Measurements from ENCODE around the gene GRIK5. TPM values are rescaled to one million over a fixed set of nuclear protein-coding genes. Genes with fewer than 3 reads are reported as not detected.
"Not testable (repeated sequence)": the region's sequence is repeated elsewhere in the genome, so short reads cannot be mapped to it uniquely, and the experiment has no call there.

Gene GRIK5, protein sequence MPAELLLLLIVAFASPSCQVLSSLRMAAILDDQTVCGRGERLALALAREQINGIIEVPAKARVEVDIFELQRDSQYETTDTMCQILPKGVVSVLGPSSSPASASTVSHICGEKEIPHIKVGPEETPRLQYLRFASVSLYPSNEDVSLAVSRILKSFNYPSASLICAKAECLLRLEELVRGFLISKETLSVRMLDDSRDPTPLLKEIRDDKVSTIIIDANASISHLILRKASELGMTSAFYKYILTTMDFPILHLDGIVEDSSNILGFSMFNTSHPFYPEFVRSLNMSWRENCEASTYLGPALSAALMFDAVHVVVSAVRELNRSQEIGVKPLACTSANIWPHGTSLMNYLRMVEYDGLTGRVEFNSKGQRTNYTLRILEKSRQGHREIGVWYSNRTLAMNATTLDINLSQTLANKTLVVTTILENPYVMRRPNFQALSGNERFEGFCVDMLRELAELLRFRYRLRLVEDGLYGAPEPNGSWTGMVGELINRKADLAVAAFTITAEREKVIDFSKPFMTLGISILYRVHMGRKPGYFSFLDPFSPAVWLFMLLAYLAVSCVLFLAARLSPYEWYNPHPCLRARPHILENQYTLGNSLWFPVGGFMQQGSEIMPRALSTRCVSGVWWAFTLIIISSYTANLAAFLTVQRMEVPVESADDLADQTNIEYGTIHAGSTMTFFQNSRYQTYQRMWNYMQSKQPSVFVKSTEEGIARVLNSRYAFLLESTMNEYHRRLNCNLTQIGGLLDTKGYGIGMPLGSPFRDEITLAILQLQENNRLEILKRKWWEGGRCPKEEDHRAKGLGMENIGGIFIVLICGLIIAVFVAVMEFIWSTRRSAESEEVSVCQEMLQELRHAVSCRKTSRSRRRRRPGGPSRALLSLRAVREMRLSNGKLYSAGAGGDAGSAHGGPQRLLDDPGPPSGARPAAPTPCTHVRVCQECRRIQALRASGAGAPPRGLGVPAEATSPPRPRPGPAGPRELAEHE
- total RNA-seq = 2.0 and 2.9 TPM in 2 replicates

DNA sequence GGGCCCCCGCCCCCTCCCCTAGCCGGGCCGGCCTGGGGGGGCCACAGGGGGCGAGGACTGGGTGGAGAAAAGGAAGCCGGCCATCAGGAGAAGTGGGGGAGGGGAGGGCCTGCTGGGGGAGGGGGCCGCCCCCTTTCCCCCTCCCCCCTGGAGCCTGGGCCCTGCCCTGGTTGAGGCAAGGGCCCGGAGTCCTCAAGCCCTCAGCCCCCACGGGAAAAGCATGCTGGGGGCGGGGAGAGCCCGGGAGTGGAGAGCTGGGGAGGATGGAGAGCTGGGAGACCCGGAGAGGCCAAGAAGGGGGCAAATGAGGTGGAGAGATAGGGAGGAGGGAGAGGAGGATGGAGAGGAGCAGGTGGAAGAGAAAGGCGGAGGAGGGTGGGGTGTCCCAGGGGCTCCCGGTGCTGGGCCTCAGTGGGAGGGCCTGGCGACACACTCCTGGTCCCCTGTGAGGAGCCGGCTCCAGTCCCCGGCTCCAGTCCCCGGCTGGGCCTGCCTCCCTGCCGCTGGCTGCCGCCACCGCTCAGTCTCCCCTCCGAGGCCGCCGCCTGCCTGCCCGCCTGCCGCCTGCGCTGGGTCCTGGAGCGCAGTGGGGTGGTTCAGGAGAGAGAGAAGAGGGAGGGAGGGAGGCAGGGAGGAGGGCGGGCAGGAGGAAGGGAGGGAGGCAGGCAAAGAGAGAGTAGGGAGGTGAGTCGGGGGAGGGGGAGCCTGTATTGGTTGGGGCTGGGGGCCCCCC lies at the start of gene GRIK5:
Gene GRIK5, minus strand, starts transcription at position 588 of the 733 bp plus-strand sequence. CDS start 4,436 bp downstream, outside the sequence.
- intact Hi-C loops (cut with micrococcal nuclease) = no loop called here

DNA sequence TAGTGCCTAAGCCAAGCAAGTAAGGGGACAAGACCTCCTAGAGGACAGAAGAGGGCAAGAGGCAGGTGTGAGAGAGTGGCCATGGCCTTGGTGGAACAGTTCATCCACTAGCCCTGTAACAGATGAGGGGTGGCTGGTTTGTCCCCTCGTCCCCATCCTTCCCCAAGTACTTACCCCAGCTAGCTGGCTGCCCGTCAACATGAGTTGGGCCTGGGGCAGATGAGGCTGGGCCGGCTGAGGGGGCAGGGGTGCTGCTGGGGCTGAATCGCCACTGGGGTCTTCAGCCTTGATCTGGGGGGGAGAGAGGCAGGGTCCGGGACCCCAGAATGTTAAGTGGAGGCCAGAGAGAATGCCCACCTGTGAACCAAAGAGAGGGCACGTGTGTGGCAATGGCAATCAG lies 47.1 kb upstream of the GRIK5 start:
- intact Hi-C loops (cut with micrococcal nuclease) = no loop called here

DNA sequence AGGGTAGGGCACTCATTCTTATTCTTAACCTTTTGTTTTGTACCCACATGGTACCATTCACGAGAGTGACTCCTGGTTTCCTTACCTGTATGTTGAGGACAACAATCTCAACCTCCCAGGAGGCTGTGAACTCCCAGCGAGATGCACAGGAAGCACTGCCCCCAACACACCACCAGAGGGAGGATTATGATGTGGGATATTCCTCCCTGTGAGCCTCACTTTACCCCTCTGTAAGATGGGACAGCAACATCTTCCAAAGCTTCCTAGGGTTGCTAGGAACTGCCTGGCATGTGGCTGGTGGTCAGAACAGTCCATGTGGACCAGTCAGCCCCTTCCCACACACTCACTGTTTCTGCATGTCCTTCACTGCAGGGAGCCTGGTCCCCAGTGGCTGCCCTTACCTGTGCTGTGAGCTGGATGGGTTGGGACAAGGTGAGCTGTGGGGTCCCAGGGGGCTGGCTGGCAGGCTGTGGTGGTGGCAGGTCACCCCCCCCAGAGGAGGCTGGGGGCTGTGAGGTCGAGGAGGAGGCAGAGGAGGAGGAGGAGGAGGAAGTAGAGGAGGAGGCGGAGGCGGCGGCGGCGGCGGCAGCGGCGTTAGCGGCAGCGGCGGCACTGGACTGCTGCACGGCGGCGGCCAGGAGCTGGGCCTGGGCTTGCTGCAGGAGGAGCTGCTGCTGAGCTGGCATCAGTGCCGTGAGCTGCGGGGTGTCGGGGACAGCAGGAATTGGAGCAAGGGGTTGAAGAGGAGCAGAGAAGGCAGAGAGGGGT lies 46.5 kb upstream of the GRIK5 start:
- intact Hi-C loops (cut with micrococcal nuclease) = no loop called here

DNA sequence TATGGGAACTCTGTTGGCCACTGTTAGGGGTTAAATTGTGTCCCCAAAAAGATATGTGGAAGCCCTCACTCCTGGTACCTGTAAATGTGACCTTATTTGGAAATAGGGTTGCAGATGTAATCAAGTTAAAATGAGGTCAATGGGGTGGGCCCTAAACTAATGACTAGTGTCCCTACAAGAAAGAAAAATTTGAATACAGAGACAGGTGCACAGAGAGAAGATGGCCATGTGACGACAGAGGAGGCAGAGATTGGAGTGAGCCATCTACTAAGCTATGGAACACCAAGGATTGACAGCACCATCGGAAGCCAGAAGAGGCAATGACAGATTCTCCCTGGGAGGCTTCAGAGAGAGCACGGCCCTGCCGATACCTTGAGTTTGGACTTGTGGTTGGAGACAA lies 45.7 kb upstream of the GRIK5 start:
- intact Hi-C loops (cut with micrococcal nuclease) = no loop called here

DNA sequence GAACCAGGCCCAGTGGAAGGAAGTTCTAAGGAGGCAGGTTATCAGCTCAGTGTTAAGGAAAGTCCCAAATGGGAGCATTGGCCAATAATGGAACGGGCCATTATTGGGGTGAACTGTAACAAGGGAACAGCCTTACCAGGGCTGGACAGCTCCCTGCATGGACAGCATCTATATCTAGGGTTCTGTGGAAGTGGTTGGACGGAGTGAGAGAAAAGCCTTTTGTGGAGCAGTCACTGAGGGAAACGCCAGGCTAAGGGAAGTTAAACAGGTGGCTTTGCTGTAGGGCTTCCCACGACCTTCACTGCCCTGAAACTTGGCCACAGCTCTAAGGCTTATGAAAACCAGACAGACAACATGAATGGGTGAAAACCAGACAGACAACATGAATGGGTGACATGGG lies 45.2 kb upstream of the GRIK5 start:
- intact Hi-C loops (cut with micrococcal nuclease) = no loop called here

DNA sequence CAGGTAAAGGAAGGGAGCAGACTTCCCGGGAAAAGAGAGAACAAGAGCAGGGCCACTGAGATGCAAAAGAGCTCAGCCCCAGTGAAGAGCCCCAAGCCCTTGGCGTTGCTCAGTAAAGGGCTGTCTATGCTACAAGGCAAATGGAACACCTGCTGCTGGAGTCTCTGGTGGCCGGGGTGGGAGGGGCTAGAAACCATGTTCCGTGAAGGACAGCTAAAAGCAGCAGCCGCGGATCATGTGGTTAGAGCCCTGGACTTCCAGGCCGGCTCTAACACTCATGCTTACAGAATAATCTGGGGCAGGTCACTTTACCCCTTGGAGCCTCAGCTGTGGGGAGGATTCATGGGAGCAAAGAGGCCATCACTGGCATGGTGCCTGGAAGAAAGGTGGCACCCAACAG lies 44.4 kb upstream of the GRIK5 start:
- intact Hi-C loops (cut with micrococcal nuclease) = no loop called here

DNA sequence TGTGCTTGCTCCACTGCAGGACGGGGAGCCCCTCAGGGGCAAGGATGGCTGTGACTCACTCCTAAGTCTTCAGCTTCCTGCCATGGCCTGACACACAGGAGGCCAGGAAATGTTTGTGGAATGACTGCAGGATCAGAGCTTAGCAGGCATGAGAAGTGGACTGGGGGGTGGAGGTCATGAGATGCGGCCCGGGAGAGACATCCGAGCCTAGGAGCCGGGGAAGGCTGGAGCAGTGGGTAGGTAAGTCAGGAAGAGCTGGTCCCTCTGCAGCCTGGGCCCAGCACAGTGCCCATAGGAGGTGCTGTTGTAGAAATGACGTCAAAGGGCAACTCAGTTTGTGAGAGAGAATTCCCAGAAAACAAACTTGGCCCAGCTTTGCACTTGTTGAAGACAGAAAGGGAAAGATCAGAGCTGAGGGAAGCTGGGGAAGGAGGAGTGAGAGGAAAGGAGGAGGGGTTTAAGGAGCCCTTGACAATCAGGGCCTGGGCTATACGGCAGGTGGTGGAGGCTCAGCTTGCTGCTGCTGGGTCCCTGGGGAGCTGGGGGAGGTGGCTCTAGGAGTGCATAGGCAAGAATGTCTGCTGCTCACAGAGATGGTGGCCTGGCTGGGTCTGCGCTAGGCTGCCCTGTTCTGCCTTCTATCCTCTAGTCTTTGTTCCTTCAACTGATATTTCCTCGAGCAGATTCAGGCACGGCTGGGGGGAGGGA lies 43.8 kb upstream of the GRIK5 start:
- intact Hi-C loops (cut with micrococcal nuclease) = no loop called here

DNA sequence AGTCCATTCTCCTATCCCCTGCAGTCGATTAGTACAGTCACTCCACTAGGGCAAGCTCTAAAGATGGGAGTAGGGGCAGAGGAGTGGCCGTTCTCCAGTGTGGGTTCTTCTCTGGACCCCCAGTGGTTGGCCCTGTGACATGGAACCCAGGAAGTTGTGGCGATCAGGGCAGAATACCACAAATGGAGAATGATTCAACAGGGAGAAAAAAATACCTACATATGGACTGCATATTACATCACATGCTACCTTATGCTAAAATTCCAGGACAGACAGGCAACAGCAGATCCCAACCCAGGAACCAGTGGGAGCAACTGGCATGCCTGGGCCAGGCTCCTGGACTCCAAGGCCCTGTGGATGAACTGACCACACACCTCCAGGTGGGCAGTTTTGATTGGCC lies 41.8 kb upstream of the GRIK5 start:
- intact Hi-C loops (cut with micrococcal nuclease) = no loop called here

DNA sequence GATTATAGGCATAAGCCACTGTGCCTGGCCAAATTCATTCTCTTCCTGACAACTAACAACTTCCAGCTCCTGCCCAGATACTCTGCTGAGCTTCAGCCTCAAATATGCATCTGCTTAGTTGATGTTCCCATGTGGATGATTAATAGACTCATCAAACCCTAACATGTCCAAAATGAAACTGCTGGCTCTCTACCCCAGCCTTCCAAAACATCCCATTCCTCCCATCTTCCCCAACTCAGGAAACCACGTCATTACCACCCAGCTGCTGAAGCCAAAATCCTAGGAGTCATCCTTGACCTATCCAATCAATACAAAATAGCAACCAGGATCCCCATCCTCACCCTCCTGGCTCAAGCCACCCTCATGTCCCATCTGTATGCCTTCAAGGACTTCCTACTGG lies 41.4 kb upstream of the GRIK5 start:
- intact Hi-C loops (cut with micrococcal nuclease) = no loop called here

DNA sequence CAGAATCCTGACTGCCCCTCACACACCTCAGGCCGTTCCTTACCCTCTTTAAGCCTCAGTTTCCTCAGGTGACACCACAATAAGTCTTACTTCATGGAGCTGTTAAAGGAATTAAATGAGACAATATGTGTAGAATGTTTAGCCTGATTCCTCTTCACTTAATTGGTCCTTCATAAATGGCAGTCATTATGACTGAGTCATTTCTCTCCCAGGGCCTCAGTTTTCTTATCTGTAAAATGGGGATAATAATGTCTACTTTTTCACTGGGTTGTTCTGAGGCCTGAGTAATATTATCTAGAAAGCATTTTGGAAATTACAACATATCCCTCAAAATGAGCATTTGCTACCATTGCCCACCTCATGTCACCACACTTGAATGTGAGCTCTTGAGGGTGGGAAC lies 40.7 kb upstream of the GRIK5 start:
- intact Hi-C loops (cut with micrococcal nuclease) = no loop called here

DNA sequence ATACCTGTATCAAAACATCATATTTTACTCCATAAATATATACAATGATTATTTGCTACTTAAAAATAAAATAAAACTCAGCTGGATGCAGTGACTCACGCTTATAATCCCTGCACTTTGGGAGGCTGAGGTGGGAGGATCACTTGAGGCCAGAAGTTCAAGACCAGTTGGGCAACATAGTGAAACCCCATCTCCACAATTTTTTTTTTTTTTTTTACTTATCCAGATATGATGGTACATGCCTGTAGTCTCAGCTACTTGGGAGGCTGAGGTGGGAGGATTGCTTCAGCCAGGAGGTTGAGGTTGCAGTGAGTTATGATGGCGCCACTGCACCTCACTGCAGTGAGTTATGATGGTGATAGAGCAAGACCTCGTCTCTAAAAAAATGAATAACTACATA lies 39.9 kb upstream of the GRIK5 start:
- intact Hi-C loops (cut with micrococcal nuclease) = loop anchor here (2.0 to 5.0 kb wide), 2 partner anchors 169 to 312 kb away; no protein-coding TSS in a partner anchor

DNA sequence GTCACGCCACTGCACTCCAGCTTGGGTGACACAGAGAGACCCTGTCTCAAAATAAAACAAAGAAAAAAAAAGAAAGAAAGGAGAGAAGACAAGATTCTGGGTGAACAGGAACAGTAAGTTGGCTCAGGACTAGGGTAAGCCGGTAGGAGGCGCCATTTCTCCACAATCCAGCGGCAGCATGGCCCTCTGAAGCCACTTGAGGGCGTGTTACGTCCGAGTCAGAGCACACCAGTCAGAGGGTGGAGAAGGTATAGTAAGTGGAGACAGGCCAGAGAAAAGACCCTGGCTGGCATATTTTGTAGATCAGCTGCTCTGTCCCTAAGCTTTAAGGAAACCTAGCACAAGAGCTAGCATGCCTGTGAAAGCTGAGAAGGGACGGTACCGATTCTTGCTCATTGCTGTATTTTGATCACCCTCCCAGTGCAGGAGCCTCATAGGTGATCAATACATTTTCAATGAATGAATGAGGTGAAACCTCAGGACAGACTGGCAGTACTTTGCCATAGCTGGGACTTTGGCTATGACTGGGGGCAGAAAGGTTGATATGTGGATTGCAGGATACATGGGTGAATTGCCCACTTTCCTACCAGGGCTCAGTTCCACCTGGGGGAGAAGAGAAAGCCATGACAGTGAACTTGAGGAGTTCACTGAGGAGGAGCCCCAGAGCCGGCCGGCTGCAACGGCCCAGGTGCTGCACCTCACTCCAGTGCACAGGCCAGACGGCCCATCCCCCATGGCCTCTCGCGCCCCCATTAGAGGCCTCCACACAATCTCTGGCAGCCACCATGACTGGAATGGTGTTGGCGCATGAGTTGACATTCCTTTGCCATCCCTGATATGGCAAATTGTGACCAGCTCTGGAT lies 38.8 kb upstream of the GRIK5 start:
- intact Hi-C loops (cut with micrococcal nuclease) = loop anchor here (1.0 to 5.0 kb wide), 7 partner anchors 25 to 314 kb away; partner anchors contain the start of genes GSK3A and MEGF8

DNA sequence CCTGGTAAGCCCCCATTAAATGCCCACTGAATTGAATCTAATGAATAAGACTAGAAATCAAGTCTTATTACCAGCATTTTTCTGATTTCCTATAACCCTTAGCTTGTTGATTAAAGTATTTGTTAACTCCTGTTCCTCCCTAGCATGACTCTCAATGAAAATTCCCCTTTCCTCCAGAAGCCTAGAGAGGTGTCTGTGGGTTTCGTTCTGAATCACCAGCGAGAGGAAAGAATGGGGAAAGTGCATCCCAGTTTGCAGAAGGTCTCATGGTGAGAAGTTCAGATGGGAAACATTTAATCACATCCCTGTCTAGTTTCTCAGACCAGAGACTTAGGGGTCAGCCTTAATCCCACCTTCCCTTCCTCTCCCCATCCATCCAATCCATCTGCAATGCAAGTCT lies 35.4 kb upstream of the GRIK5 start:
- intact Hi-C loops (cut with micrococcal nuclease) = loop anchor here (5.0 kb wide), 1 partner anchor 317 kb away; no protein-coding TSS in a partner anchor

DNA sequence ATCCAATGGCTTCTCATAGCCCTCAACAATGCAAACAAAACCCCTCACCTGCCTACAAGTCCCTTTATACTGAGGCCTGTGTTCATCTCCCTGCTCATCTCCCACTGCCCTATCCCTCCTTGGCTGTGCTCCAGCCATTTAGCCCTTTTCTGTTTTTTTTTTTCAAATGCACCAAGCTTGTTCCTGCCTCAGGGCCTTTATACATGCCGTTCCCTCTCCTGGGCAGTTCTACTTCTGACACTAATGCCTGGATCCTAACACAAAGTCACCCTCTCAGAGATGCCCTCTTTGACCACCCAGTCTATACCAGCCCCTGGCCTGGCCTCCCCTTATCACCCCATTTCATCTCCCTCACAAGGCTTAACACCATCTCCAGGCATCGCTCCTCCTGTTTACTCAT lies 32.9 kb upstream of the GRIK5 start:
- intact Hi-C loops (cut with micrococcal nuclease) = no loop called here

DNA sequence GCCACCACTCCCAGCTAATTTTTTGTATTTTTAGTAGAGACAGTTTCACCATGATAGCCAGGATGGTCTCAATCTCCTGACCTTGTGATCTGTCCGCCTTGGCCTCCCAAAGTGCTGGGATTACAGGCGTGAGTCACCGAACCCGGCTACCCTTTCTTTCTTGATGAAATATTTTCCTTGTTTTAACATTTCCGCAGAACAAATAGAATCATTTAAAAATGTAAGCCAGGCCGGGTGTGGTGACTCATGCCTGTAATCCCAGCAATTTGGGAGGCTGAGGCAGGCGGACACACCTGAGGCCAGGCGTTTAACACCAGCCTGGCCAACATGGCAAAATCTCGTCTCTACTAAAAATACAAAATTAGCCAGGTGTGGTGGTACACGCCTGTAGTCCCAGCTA lies 30.2 kb upstream of the GRIK5 start:
- intact Hi-C loops (cut with micrococcal nuclease) = not testable (repeated sequence)

DNA sequence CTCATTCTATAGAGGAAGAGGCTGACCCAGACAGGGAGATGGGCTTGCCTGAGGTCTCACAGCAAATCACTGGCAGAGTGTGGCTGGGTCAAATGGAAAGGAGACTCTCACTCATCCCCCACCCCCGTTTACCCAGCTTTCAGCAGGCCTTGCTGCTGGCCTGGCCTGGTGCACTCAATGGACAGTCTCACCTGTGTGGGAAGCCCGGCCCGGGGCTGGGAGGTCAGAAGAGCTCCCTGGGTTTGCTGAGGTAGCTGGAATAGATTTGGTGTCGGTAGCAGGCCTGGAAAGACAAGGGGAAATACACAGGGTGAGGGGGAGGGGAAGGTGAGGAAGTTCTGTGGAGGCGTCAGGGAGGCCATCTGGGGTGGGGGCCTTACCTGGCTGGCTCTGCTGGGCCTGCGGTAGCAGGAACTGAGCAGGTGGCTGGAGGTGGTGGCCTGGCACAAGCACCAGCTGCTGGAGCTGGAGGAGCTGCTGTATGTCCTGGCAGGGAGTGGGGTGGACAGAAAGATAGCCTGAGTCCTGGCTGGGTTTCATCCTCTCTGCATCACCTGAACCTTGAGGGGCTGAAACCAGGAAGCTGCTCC lies 29.4 kb upstream of the GRIK5 start:
- intact Hi-C loops (cut with micrococcal nuclease) = no loop called here

DNA sequence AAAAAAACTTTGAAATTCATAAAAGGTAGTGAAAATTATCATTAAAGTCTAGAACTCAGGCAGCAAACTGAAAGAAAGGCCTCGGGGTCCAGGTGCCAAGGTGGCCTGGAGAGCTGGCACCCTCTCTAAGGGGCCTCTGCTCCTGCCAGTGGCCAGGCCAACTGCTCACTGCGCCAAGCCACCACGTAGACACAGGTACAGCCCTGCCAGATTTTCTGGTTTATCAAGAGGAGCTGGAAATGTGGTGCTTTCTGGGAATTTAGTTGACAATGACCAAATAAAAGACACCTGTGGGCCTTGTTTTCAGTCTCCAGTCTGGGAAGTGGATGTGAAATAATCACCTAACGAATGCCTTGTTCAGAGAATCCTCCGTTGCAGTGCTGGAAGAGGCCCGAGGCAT lies 28.8 kb upstream of the GRIK5 start:
- intact Hi-C loops (cut with micrococcal nuclease) = no loop called here

DNA sequence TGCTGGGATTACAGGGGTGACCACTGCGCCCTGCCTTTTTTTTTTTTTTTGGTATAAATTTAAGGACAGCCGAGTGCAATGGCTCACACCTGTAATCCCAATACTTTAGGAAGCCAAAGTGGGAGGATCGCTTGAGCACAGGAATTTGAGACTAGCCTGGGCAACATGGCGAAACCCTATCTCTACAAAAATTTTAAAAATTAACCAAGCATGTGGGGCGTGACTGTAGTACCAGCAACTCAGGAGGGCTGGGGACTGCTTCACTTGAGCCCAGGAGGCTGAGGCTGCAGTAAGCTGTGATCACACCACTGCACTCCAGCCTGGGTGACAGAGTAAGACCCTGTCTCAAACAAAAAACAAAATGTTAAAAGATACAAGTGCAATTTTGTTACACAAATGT lies 27.5 kb upstream of the GRIK5 start:
- intact Hi-C loops (cut with micrococcal nuclease) = no loop called here
